ENCODE measurements around the gene POLD1.
"Not testable (repeated sequence)": the region's sequence is repeated elsewhere in the genome, so short reads cannot be mapped to it uniquely, and the experiment has no call there.

The POLD1 gene

GRCh38 chr19:50390295-50390694 lies 6.1 kb downstream of the POLD1 start:
- not testable (repeated sequence) for DNase-seq

GRCh38 chr19:50390952-50391351 lies 6.8 kb downstream of the POLD1 start:
- not testable (repeated sequence) for DNase-seq

- no peak for DNase-seq
Observed at GRCh38 chr19:50392759-50393158, 8.6 kb downstream of the POLD1 start.

GRCh38 chr19:50393589-50393988 lies 9.4 kb downstream of the POLD1 start:
- DNase-seq = no peak

GRCh38 chr19:50394017-50394416 lies 9.9 kb downstream of the POLD1 start:
- DNase-seq = no peak

DNA sequence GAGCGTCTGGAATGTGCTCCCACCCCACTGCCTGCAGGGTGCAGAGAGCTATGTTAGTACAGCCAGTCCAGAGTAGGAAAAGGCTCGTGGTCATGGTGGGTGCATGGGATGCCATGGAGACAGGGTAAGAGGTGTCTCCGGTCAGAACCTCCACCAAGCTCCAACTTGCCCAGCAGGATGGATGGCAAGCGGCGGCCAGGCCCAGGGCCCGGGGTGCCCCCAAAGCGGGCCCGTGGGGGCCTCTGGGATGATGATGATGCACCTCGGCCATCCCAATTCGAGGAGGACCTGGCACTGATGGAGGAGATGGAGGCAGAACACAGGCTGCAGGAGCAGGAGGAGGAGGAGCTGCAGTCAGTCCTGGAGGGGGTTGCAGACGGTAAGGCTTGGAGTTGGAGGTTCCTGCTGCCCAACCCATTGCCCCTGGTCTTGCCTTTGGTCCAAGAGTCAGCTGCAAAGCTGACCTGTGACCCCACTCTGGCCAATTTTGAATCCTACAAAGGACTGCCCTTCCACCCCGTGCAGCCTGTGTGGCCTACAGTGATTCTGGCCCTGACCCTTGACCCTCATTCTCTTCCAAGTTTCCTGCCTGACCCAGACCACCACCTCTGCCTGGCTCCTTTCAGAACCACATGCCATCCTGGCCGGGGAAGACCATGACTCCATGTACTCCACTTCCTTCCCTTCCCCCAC lies 14.7 kb downstream of the POLD1 start:
- no peak for DNase-seq

- no peak for DNase-seq
Observed at GRCh38 chr19:50399368-50399745, 15.2 kb downstream of the POLD1 start.

GRCh38 chr19:50401605-50402450 lies 17.7 kb downstream of the POLD1 start:
- no peak for DNase-seq

- DNase-seq = no peak
Observed at GRCh38 chr19:50402544-50403301, 18.6 kb downstream of the POLD1 start.

DNA sequence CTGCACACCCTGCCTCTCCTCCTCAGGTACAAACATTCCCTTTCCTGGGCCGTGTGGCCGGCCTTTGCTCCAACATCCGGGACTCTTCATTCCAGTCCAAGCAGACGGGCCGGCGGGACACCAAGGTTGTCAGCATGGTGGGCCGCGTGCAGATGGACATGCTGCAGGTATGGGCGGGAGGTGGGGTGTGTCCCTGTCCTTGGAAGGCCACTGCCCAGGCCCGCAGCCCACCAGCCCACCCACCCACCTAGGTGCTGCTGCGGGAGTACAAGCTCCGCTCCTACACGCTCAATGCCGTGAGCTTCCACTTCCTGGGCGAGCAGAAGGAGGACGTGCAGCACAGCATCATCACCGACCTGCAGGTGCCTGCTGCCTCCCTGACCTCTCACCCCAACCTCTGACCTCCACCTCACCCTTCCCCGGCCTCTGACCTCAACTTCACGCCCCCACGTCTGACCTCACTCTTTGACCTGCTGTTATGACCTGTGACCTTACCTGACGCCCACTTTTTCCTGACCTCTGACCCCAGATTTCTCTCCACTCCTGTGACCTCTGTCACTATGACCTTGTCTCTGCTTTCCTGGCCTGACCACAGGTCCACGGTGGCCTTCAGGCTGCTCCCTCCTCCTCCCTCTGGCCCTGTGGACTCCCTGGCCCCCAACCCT lies 22.1 kb downstream of the POLD1 start:
- DNase-seq = no peak

- DNase-seq = no peak
Observed at GRCh38 chr19:50406829-50407228, 22.7 kb downstream of the POLD1 start.

GRCh38 chr19:50409347-50409746 lies 25.2 kb downstream of the POLD1 start:
- DNase-seq = no peak

DNA sequence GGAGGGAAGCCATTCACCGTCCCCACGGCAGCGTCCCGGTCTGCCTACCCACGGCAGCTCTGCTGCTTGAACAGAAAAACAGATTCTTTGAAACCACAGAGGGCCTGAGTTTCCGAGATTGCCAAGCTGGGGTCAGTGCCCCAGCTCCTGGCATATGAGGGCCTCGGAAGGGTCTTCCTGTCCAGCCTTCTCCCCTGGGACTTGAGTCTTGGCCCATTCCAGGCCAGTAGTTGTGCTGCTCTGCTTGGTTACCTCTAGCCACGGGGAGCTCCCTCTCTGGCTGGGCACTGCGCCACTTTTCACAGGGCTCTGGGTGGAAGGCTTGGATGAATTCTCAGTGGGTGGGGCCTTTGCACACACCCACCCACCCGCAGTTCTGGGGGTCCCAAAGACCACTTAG lies 26.0 kb downstream of the POLD1 start:
- no peak for DNase-seq

GRCh38 chr19:50412419-50412818 lies 28.3 kb downstream of the POLD1 start:
- DNase-seq = no peak

DNA sequence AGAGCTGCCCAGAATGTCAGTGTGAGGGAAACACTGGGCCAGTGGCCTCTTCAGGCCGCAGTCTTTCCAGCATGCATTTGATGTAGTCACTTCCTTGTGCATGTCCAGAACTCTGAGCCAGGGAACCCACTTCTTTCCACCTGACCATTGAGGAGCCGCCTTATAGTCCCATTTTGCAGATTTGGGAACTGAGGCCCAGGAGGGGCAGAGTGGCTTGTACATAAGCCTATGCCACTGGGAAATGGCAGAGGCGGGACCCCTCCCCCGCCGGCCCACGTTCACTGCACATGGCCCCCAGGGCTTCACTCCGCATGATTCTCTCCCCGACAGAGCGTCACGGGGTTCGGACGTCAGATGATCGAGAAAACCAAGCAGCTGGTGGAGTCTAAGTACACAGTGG lies 28.9 kb downstream of the POLD1 start:
- DNase-seq = no peak

DNA sequence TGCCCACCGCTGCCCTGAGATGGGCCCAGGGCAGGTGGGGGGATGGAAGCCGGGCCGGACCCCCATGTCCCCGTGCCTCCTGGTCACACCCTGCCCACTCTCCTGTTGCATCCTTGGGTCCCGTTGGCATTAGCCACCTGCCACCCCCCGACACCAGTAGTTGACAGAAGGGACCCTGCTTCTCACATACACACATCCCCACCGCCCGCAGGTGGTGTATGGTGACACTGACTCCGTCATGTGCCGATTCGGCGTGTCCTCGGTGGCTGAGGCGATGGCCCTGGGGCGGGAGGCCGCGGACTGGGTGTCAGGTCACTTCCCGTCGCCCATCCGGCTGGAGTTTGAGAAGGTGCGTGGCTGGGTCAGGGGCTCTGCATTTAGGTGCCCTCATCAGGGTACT lies 29.4 kb downstream of the POLD1 start:
- DNase-seq = no peak

- DNase-seq = peak in 36 of 56 donors; percentile 2 to 70 (median 22)
Observed at GRCh38 chr19:50414864-50415660, 30.9 kb downstream of the POLD1 start.

GRCh38 chr19:50415661-50416033 lies 31.5 kb downstream of the POLD1 start:
- DNase-seq = peak in 2 of 56 donors; percentile 5 to 10

- DNase-seq = no peak
Observed at GRCh38 chr19:50416034-50416977, 32.2 kb downstream of the POLD1 start.

All from amygdala (tissue), 56 donors.